Progenitor cell of endocrine pancreas (in vitro differentiated cells): ENCODE data around the gene KLK11. TPM values are rescaled to one million over a fixed set of nuclear protein-coding genes. Genes with fewer than 3 reads are reported as not detected.

Experiments
- DNase-seq: peaks from one replicate; pipeline ENCODE4 v3.0.0; 2021; ENCODE audit warnings: low spot score; ENCODE audit not compliant: unreplicated experiment
- H3K27ac Mint-ChIP-seq: 2 replicates; pipeline ENCODE4 v1.8.0; 2021; ENCODE audit warnings: mild to moderate bottlenecking, moderate library complexity, mixed read lengths
- H3K27me3 Mint-ChIP-seq: 2 replicates; pipeline ENCODE4 v1.8.0; 2021; ENCODE audit warnings: mixed read lengths
- H3K36me3 Mint-ChIP-seq: 2 replicates; pipeline ENCODE4 v1.8.0; 2022; ENCODE audit warnings: mixed read lengths; ENCODE audit not compliant: insufficient read depth
- H3K4me1 Mint-ChIP-seq: 2 replicates; pipeline ENCODE4 v1.8.0; 2021; ENCODE audit warnings: low read depth, mixed read lengths
- H3K4me3 Mint-ChIP-seq: 2 replicates; pipeline ENCODE4 v1.8.0; 2021; ENCODE audit warnings: low read depth, mild to moderate bottlenecking, moderate library complexity, mixed read lengths
- H3K9me3 Mint-ChIP-seq: 2 replicates; pipeline ENCODE4 v1.8.0; 2021; ENCODE audit warnings: low read depth, mixed read lengths
- CTCF ChIP-seq: fragments of 200-600 bp; sonication (generic); IDR thresholded peaks from one replicate; pipeline ENCODE4 v1.5.0; 2021; ENCODE audit warnings: antibody characterized with exemption, mild to moderate bottlenecking; ENCODE audit not compliant: unreplicated experiment
- total RNA-seq: library from RNA; stranded (reverse); gene quantifications from 2 replicates; pipeline ENCODE4 v1.2.1, GENCODE V29; 2021

Gene KLK11
- total RNA-seq, 1 donor from 2014 or later: not detected

DNA sequence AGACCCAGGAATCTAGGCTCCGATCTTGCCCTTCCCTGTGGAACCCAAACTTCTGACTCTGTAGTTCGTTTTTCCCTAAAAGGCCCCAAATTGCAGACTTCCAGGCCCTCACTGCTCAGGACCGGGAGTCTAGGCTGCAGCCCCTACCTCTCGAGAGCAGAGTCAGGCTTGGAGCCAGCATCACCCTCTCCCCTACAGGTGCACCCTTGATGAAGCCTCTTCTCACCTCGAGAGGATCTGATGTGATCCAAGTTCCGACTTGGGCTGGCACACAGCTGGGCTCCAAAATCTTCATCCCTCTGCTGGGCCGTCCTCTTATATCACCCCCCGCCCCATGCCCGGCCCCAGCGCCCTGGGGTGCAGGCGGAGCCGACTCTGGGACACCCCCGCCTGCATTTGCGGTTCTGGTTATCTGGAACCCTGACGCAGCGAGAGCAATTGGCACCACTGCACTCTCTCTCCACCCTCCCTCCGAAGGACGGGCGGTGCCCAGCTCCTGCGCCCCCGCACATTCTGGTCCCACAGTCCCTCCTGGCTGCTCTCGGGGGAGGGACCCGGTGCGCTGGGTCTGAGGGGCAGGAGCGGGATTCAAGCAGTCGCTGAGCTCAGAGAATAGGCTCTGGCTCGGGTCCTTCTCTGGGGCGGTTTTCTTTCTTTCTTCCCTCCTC, 42.7 kb downstream of the KLK11 start, which contains the start of gene KLK7:
KLK7 (minus strand) TSS at position 293 of the 668 bp plus-strand sequence. CDS start 1,518 bp downstream, outside the sequence.
- no peaks in the 10 kb centered on the region for H3K9me3 Mint-ChIP-seq

DNA sequence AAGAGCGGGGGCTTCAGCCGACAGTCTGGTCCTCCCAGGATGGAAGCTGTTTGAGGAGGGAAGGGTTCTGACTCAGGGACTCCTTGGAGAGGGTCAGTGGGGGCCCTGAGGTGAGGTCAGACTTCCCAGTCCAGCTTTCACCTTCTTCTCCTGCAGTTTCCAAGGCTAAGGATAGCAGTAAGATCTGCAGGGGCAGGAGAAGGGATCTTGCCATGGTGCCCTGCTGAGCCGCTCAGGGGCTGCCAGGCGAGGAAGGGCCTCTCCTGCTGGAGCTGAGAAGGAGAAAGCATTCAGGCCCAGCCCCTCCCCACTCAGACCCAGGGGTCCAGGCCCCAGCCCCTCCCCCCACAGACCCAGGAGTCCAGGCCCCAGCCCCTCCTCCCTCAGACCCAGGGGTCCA, 44.2 kb downstream of the KLK11 start:
- no peak for DNase-seq
- Mint-ChIP-seq H3K27ac (no peak overlapping the region), H3K36me3 (no peaks in the 10 kb centered on the region), H3K27me3 (peaks cover 43% of the 10 kb centered on the region), H3K4me3 (no peak overlapping the region), H3K9me3 (peaks cover under 1% of the 10 kb centered on the region), H3K4me1 (no peaks in the 10 kb centered on the region)
- no peak for TF ChIP-seq CTCF

More for the DNA sequence above, 42.7 kb downstream of the KLK11 start, which contains the start of gene KLK7:
- Mint-ChIP-seq H3K27me3 (peaks cover 54% of the 10 kb centered on the region), H3K4me1 (no peaks in the 10 kb centered on the region), H3K4me3 (no peak within 1 kb of the TSS), H3K36me3 (no peaks in the 10 kb centered on the region), H3K27ac (peak within 1 kb of the TSS; percentile 37)
- DNase-seq: no peak
- no peak for TF ChIP-seq CTCF

GRCh38 chr19:50981587-50982146, 44.7 kb downstream of the KLK11 start:
- H3K4me1 Mint-ChIP-seq: no peaks in the 10 kb centered on the region
- peaks cover 41% of the 10 kb centered on the region for H3K27me3 Mint-ChIP-seq
- peak overlapping the region; percentile 53 for H3K27ac Mint-ChIP-seq
- no peak for TF ChIP-seq CTCF
- no peaks in the 10 kb centered on the region for H3K36me3 Mint-ChIP-seq
- H3K4me3 Mint-ChIP-seq: no peak overlapping the region
- peaks cover 2% of the 10 kb centered on the region for H3K9me3 Mint-ChIP-seq
- DNase-seq: no peak

DNA sequence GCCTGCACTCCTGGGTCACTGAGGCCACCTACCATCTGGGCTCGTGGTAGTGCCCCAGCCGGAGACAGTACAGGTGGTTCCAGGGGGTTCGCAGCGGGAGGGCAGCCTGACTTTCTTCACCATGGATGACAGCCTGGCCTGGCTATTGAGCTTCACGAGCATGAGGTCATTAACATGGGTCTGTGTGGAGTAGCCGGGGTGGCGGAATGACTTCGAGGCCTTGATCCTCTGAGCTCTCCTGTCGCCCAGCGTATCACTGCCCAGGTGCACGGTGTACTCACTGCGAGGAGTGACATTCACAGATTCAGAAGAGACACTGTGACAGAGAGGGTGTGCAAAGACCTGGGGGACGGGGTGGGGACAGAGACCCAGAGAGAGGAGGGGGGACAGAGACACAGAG, 46.2 kb downstream of the KLK11 start:
- Mint-ChIP-seq H3K4me1 (peaks cover 7% of the 10 kb centered on the region), H3K36me3 (no peaks in the 10 kb centered on the region), H3K27me3 (peaks cover 33% of the 10 kb centered on the region), H3K9me3 (peaks cover 2% of the 10 kb centered on the region), H3K27ac (no peak overlapping the region), H3K4me3 (no peak overlapping the region)
- DNase-seq: no peak
- TF ChIP-seq CTCF: no peak

GRCh38 chr19:50979758-50980157, 46.7 kb downstream of the KLK11 start:
- Mint-ChIP-seq H3K4me1 (peaks cover 7% of the 10 kb centered on the region), H3K27ac (no peak overlapping the region), H3K4me3 (no peak overlapping the region), H3K36me3 (no peaks in the 10 kb centered on the region), H3K27me3 (peaks cover 29% of the 10 kb centered on the region), H3K9me3 (peaks cover 2% of the 10 kb centered on the region)
- DNase-seq: no peak
- TF ChIP-seq CTCF: no peak
